ENCODE measurements around the gene DAW1. TPM values are rescaled to one million over a fixed set of nuclear protein-coding genes. Genes with fewer than 3 reads are reported as not detected.

The DAW1 gene
- total RNA-seq, 1 experiment from 2014 or later: 0.37 TPM

DNA sequence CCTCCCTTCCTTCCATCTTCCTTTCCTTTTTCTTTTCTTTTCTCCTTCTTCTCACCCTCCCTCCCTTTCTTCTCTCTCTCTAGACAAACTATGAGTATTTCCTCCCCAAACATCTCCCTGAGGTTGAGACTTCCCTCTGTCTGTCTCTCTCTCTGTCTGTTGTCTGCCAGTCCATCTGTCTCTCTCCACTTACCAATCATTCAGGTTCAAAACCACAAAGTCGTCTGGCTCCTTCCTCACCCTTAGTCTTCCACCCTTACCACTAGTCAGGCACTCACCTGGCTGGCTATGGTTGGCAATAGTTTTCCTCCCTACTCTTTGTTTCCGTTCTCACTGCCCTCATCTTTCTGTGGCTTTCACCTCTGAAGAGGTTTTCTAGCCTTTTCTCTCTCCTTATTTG lies 44.9 kb upstream of the DAW1 start:
- no peak overlapping the region for H3K4me3 Mint-ChIP-seq
- no peaks in the 10 kb centered on the region for H3K27me3 Mint-ChIP-seq (ENCODE audit: low read depth)
- Histone ChIP-seq H3K23ac (ENCODE audit: insufficient read length, low read depth, low read length) (no peak overlapping the region), H2BK5ac (ENCODE audit: insufficient read length, low read length) (no peak overlapping the region), H2BK15ac (ENCODE audit: low read depth, low read length) (no peak overlapping the region), H3K18ac (ENCODE audit: insufficient read length, low read depth, low read length) (no peak overlapping the region), H3K9me3 (ENCODE audit: control insufficient read depth, low read depth, low read length) (no peaks in the 10 kb centered on the region), H3K27me3 (ENCODE audit: insufficient read depth, low read length) (no peaks in the 10 kb centered on the region), H3K4me1 (ENCODE audit: insufficient read depth, low read length) (no peaks in the 10 kb centered on the region), H3K4ac (ENCODE audit: low read depth, low read length) (no peak overlapping the region), H3K23me2 (ENCODE audit: insufficient read length, low read depth, low read length, poor library complexity, severe bottlenecking) (no peaks in the 10 kb centered on the region), H2AK5ac (ENCODE audit: insufficient read length, low read length) (no peak overlapping the region), H3K79me1 (ENCODE audit: insufficient read depth, low read depth, low read length, poor library complexity, severe bottlenecking) (no peaks in the 10 kb centered on the region), H4K91ac (ENCODE audit: insufficient read length, low read depth, low read length) (no peak overlapping the region), H2BK20ac (ENCODE audit: low read depth, low read length, poor library complexity, severe bottlenecking) (no peak overlapping the region), H4K5ac (ENCODE audit: insufficient read length, low read depth, low read length) (no peak overlapping the region), H2AFZ (ENCODE audit: low read length) (no peak overlapping the region), H3K4me2 (ENCODE audit: insufficient read depth, insufficient read length, low read length) (no peak overlapping the region), H4K8ac (replicated peaks; ENCODE audit: insufficient read length, low read depth, low read length) (no peak overlapping the region), H3K27ac (ENCODE audit: insufficient read length, low read depth, low read length) (no peak overlapping the region), H3K79me2 (ENCODE audit: insufficient read depth, low read length) (no peaks in the 10 kb centered on the region), H3K14ac (ENCODE audit: insufficient read depth, low read length) (no peak overlapping the region), H2BK12ac (ENCODE audit: insufficient read length, low read depth, low read length) (no peak overlapping the region), H3K56ac (ENCODE audit: insufficient read length, low read depth, low read length) (no peak overlapping the region), H3K9ac (ENCODE audit: extremely low read depth, insufficient read length, low read length) (no peak overlapping the region), H4K20me1 (ENCODE audit: control insufficient read depth, insufficient read depth, insufficient read length) (no peaks in the 10 kb centered on the region), H2BK120ac (ENCODE audit: low read depth, low read length, poor library complexity, severe bottlenecking) (no peak overlapping the region), H3T11ph (ENCODE audit: low read length) (no peak overlapping the region)
- no peaks in the 10 kb centered on the region for H3K36me3 Mint-ChIP-seq (ENCODE audit: insufficient read depth in 1 of 3, low read depth in 3 of 3)
- H3K4me1 Mint-ChIP-seq: peaks cover 3% of the 10 kb centered on the region in 2 experiments; a peak in 2 of 4 replicates
- no peak overlapping the region; a peak in 1 of 7 replicates for H3K27ac Mint-ChIP-seq
- no CpG with 5 or more reads among the region's 2 CpGs for WGBS (ENCODE audit: extremely low coverage, insufficient read length, low lambda C conversion rate)
- TF ChIP-seq CTCF (conservative IDR thresholded peaks at IDR 0.05): no peak
- DNase-seq: no peak
- no peaks in the 10 kb centered on the region; a peak in 1 of 5 replicates for H3K9me3 Mint-ChIP-seq

All from H9 (cell line).